ENCODE data around the gene NBPF12. TPM values are rescaled to one million over a fixed set of nuclear protein-coding genes. Genes with fewer than 3 reads are reported as not detected.
"Not testable (repeated sequence)": the region's sequence is repeated elsewhere in the genome, so short reads cannot be mapped to it uniquely, and the experiment has no call there.

The NBPF12 gene
- total RNA-seq, 1 experiment from 2014 or later = 8.0 TPM

DNA sequence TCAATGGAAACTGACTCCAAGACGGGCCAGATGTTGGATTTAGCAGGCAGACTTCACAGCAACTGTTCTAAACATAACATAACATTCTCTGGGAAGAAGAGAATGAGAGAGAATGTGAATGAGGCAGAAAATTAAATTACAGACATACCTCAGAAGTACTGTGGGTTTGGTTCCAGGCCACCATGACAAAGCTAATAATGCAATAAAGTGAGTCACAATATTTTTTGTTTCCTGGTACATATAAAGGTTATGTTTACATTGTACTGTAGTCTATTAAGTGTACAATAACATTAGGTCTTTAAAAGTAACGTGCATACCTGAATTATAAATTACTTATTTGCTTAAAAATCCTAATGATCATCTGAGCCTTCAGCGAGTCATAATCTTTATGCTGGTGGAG, 45.8 kb upstream of the NBPF12 start:
- H3K4me1 Mint-ChIP-seq; H3K27me3 ChIP-seq (ENCODE audit: insufficient read depth, low read length); H2BK20ac ChIP-seq (ENCODE audit: low read depth, low read length, poor library complexity, severe bottlenecking); H2AFZ ChIP-seq (ENCODE audit: low read length); H3K9ac ChIP-seq (ENCODE audit: extremely low read depth, insufficient read length, low read length); DNase-seq; H3K9me3 ChIP-seq (ENCODE audit: control insufficient read depth, low read depth, low read length); H4K20me1 ChIP-seq (ENCODE audit: control insufficient read depth, insufficient read depth, insufficient read length); H2BK5ac ChIP-seq (ENCODE audit: insufficient read length, low read length); H3K27ac Mint-ChIP-seq; H3K56ac ChIP-seq (ENCODE audit: insufficient read length, low read depth, low read length); H3K36me3 Mint-ChIP-seq (ENCODE audit: insufficient read depth in 1 of 3, low read depth in 3 of 3); H3K23ac ChIP-seq (ENCODE audit: insufficient read length, low read depth, low read length); H2BK120ac ChIP-seq (ENCODE audit: low read depth, low read length, poor library complexity, severe bottlenecking); H2BK12ac ChIP-seq (ENCODE audit: insufficient read length, low read depth, low read length); H3T11ph ChIP-seq (ENCODE audit: low read length); H3K79me2 ChIP-seq (ENCODE audit: insufficient read depth, low read length); H3K27ac ChIP-seq (ENCODE audit: insufficient read length, low read depth, low read length); H3K23me2 ChIP-seq (ENCODE audit: insufficient read length, low read depth, low read length, poor library complexity, severe bottlenecking); H3K18ac ChIP-seq (ENCODE audit: insufficient read length, low read depth, low read length); H3K4me3 Mint-ChIP-seq; H2AK5ac ChIP-seq (ENCODE audit: insufficient read length, low read length); H2BK15ac ChIP-seq (ENCODE audit: low read depth, low read length); H3K79me1 ChIP-seq (ENCODE audit: insufficient read depth, low read depth, low read length, poor library complexity, severe bottlenecking); H3K4ac ChIP-seq (ENCODE audit: low read depth, low read length); H3K27me3 Mint-ChIP-seq (ENCODE audit: low read depth); H3K4me1 ChIP-seq (ENCODE audit: insufficient read depth, low read length); H4K5ac ChIP-seq (ENCODE audit: insufficient read length, low read depth, low read length); H3K4me2 ChIP-seq (ENCODE audit: insufficient read depth, insufficient read length, low read length); H3K14ac ChIP-seq (ENCODE audit: insufficient read depth, low read length); H4K91ac ChIP-seq (ENCODE audit: insufficient read length, low read depth, low read length); H4K8ac ChIP-seq (replicated peaks; ENCODE audit: insufficient read length, low read depth, low read length): not testable (repeated sequence)
- WGBS (ENCODE audit: extremely low coverage, insufficient read length, low lambda C conversion rate) = no CpG with 5 or more reads among the region's 3 CpGs
- peaks cover 8 to 13% of the 10 kb centered on the region in 2 experiments for H3K9me3 Mint-ChIP-seq

DNA sequence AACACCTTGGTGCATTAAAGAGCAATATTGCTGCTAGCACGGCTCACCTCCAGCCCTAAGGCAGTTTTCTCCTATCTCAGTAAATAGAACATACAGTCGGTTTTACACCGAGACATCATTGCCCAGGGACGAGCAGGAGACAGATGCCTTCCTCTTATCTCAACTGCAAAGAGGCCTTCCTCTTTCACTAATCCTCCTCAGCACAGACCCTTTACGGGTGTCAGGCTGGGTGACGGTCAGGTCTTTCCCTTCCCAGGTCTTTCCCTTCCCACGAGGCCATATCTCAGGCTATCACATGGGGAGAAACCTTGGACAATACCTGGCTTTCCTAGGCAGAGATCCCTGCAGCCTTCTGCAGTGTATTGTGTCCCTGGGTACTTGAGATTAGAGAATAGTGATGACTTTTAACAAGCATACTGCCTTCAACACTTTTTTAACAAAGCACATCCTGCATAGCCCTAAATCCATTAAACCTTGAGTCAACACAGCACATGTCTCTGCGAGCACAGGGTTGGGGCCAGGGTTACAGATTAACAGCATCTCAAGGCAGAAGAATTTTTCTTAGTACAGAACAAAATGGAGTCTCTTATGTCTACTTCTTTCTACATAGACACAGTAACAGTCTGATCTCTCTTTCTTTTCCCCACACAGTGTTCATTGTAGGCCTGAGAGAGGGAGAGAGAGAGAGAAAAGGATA, 30.4 kb upstream of the NBPF12 start:
- not testable (repeated sequence) for H2BK120ac ChIP-seq (ENCODE audit: low read depth, low read length, poor library complexity, severe bottlenecking); H3K79me2 ChIP-seq (ENCODE audit: insufficient read depth, low read length); H4K20me1 ChIP-seq (ENCODE audit: control insufficient read depth, insufficient read depth, insufficient read length); H3K4me1 ChIP-seq (ENCODE audit: insufficient read depth, low read length); H4K8ac ChIP-seq (replicated peaks; ENCODE audit: insufficient read length, low read depth, low read length); H2BK20ac ChIP-seq (ENCODE audit: low read depth, low read length, poor library complexity, severe bottlenecking); H3K27me3 Mint-ChIP-seq (ENCODE audit: low read depth); H3K4me1 Mint-ChIP-seq; H3K56ac ChIP-seq (ENCODE audit: insufficient read length, low read depth, low read length); H3K23me2 ChIP-seq (ENCODE audit: insufficient read length, low read depth, low read length, poor library complexity, severe bottlenecking); H3K27me3 ChIP-seq (ENCODE audit: insufficient read depth, low read length); H3T11ph ChIP-seq (ENCODE audit: low read length); H3K9me3 ChIP-seq (ENCODE audit: control insufficient read depth, low read depth, low read length); H3K27ac ChIP-seq (ENCODE audit: insufficient read length, low read depth, low read length); H2AK5ac ChIP-seq (ENCODE audit: insufficient read length, low read length); H2BK5ac ChIP-seq (ENCODE audit: insufficient read length, low read length); H4K5ac ChIP-seq (ENCODE audit: insufficient read length, low read depth, low read length); H3K4ac ChIP-seq (ENCODE audit: low read depth, low read length); H3K9me3 Mint-ChIP-seq; H3K9ac ChIP-seq (ENCODE audit: extremely low read depth, insufficient read length, low read length); H3K14ac ChIP-seq (ENCODE audit: insufficient read depth, low read length); H2AFZ ChIP-seq (ENCODE audit: low read length); H4K91ac ChIP-seq (ENCODE audit: insufficient read length, low read depth, low read length); H3K79me1 ChIP-seq (ENCODE audit: insufficient read depth, low read depth, low read length, poor library complexity, severe bottlenecking); H3K23ac ChIP-seq (ENCODE audit: insufficient read length, low read depth, low read length); H3K36me3 Mint-ChIP-seq (ENCODE audit: insufficient read depth in 1 of 3, low read depth in 3 of 3); H2BK12ac ChIP-seq (ENCODE audit: insufficient read length, low read depth, low read length); DNase-seq; H3K18ac ChIP-seq (ENCODE audit: insufficient read length, low read depth, low read length); H3K27ac Mint-ChIP-seq; H3K4me3 Mint-ChIP-seq; H2BK15ac ChIP-seq (ENCODE audit: low read depth, low read length); H3K4me2 ChIP-seq (ENCODE audit: insufficient read depth, insufficient read length, low read length)
- no CpG with 5 or more reads among the region's 8 CpGs for WGBS (ENCODE audit: extremely low coverage, insufficient read length, low lambda C conversion rate)
